Loucy (cell line): ENCODE measurements around the gene NEDD4.

Source experiments
- CTCF ChIP-seq: fragments of 200-600 bp; sonication (generic); conservative IDR thresholded peaks from 2 replicates; pipeline ENCODE4 v1.5.1; 2014; ENCODE audit warnings: mild to moderate bottlenecking, antibody characterized with exemption, low read length
- EZH2phosphoT487 ChIP-seq: fragments of 200-600 bp; IDR thresholded peaks from 2 replicates; pipeline ENCODE4 v1.6.1; 2018; ENCODE audit warnings: antibody characterized with exemption, mild to moderate bottlenecking, moderate library complexity, borderline replicate concordance

GRCh38 chr15:55937040-55937439 lies 56.4 kb downstream of the NEDD4 start:
- no peak for TF ChIP-seq CTCF
- no peak for TF ChIP-seq EZH2phosphoT487
